ENCODE measurements around the gene GPR32. TPM values are rescaled to one million over a fixed set of nuclear protein-coding genes. Genes with fewer than 3 reads are reported as not detected.

GPR32 gene
- total RNA-seq, 4 donors from 2014 or later: not detected

GRCh38 chr19:50793558-50794065, 23.3 kb downstream of the GPR32 start:
- Histone ChIP-seq H3K4me1 (peaks cover 0 to 3% (median 0%) of the 10 kb centered on the region in 4 donors), H3K4me3 (no peak overlapping the region), H3K9me3 (no peaks in the 10 kb centered on the region), H3K27ac (no peak overlapping the region), H3K27me3 (no peaks in the 10 kb centered on the region), H3K36me3 (peaks cover 0 to 20% (median 0%) of the 10 kb centered on the region in 3 donors)
- TF ChIP-seq CTCF (IDR thresholded peaks at IDR 0.05) (no peak), POLR2A (IDR thresholded peaks at IDR 0.05) (no peak)
- DNase-seq: no peak

GRCh38 chr19:50794074-50794875, 24.0 kb downstream of the GPR32 start:
- no peaks in the 10 kb centered on the region for H3K9me3 ChIP-seq
- TF ChIP-seq POLR2A (IDR thresholded peaks at IDR 0.05) (no peak), CTCF (IDR thresholded peaks at IDR 0.05) (peak in 3 of 6 experiments; percentile 36 to 40 (median 39))
- peak in 2 of 3 donors; percentile 59 to 64 for DNase-seq
- no peak overlapping the region for H3K27ac ChIP-seq
- no peak overlapping the region for H3K4me3 ChIP-seq
- H3K36me3 ChIP-seq: peaks cover 0 to 20% (median 0%) of the 10 kb centered on the region in 3 donors
- no peaks in the 10 kb centered on the region for H3K27me3 ChIP-seq
- H3K4me1 ChIP-seq: peaks cover 0 to 3% (median 0%) of the 10 kb centered on the region in 4 donors

GRCh38 chr19:50794876-50795663, 24.8 kb downstream of the GPR32 start:
- no peak overlapping the region for H3K27ac ChIP-seq
- no peaks in the 10 kb centered on the region for H3K27me3 ChIP-seq
- H3K36me3 ChIP-seq: peaks cover 0 to 20% (median 0%) of the 10 kb centered on the region in 3 donors
- no peak for DNase-seq
- TF ChIP-seq POLR2A (IDR thresholded peaks at IDR 0.05): no peak
- TF ChIP-seq CTCF (IDR thresholded peaks at IDR 0.05): peak in 1 of 6 experiments; percentile 4
- peaks cover 0 to 3% (median 0%) of the 10 kb centered on the region in 4 donors for H3K4me1 ChIP-seq
- H3K9me3 ChIP-seq: no peaks in the 10 kb centered on the region
- H3K4me3 ChIP-seq: no peak overlapping the region

GRCh38 chr19:50795664-50796073, 25.4 kb downstream of the GPR32 start:
- no peak overlapping the region for H3K4me3 ChIP-seq
- H3K9me3 ChIP-seq: no peaks in the 10 kb centered on the region
- peaks cover 0 to 20% (median 0%) of the 10 kb centered on the region in 3 donors for H3K36me3 ChIP-seq
- peaks cover 0 to 3% (median 0%) of the 10 kb centered on the region in 4 donors for H3K4me1 ChIP-seq
- no peak for DNase-seq
- no peaks in the 10 kb centered on the region for H3K27me3 ChIP-seq
- TF ChIP-seq POLR2A (IDR thresholded peaks at IDR 0.05): no peak
- no peak overlapping the region for H3K27ac ChIP-seq

- Histone ChIP-seq H3K4me1 (peaks cover 0 to 3% (median 0%) of the 10 kb centered on the region in 4 donors), H3K36me3 (peaks cover 0 to 22% (median 0%) of the 10 kb centered on the region in 3 donors), H3K27me3 (no peaks in the 10 kb centered on the region), H3K27ac (no peak overlapping the region), H3K4me3 (no peak overlapping the region), H3K9me3 (no peaks in the 10 kb centered on the region)
- no peak for DNase-seq
- TF ChIP-seq POLR2A (IDR thresholded peaks at IDR 0.05) (no peak), CTCF (IDR thresholded peaks at IDR 0.05) (no peak)
Measured at GRCh38 chr19:50796128-50796633, 25.9 kb downstream of the GPR32 start.

Data from Peyer's patch (tissue), 4 donors.